Neuronal stem cell (in vitro differentiated cells): ENCODE measurements around the gene PIEZO2.

Experiments used
- DNase-seq: peaks from one replicate; pipeline ENCODE4 v3.0.0-alpha.2; 2013; ENCODE audit warnings: low spot score
- H2AFZ ChIP-seq: one replicate; pipeline ENCODE4 v1.6.1; 2013; ENCODE audit warnings: mild to moderate bottlenecking, low read length, inconsistent platforms
- H2AK5ac ChIP-seq: 2 replicates; pipeline ENCODE4 v1.6.1; 2013; ENCODE audit warnings: low read depth, mild to moderate bottlenecking, inconsistent platforms, low read length, moderate library complexity, mixed read lengths
- H2BK120ac ChIP-seq: 2 replicates; pipeline ENCODE4 v1.6.1; 2013; ENCODE audit warnings: low read depth, mild to moderate bottlenecking, inconsistent platforms, low read length, moderate library complexity, mixed read lengths
- H2BK12ac ChIP-seq: one replicate; pipeline ENCODE4 v1.6.1; 2013; ENCODE audit warnings: low read length, inconsistent platforms
- H2BK15ac ChIP-seq: 2 replicates; pipeline ENCODE4 v1.6.1; 2013; ENCODE audit warnings: mild to moderate bottlenecking, low read length, inconsistent platforms, mixed read lengths
- H2BK5ac ChIP-seq: one replicate; pipeline ENCODE4 v1.6.1; 2013; ENCODE audit warnings: inconsistent platforms, mild to moderate bottlenecking, low read length, moderate library complexity
- H3K14ac ChIP-seq: one replicate; pipeline ENCODE4 v1.6.1; 2013; ENCODE audit warnings: low read length, inconsistent platforms
- H3K18ac ChIP-seq: 2 replicates; pipeline ENCODE4 v1.6.1; 2013; ENCODE audit warnings: low read length, inconsistent platforms
- H3K23ac ChIP-seq: 2 replicates; pipeline ENCODE4 v1.6.1; 2013; ENCODE audit warnings: low read depth, mild to moderate bottlenecking, mixed read lengths, low read length, inconsistent platforms; ENCODE audit not compliant: poor library complexity
- H3K27ac ChIP-seq: replicated peaks from 3 replicates; pipeline ENCODE4 v1.5.1; 2013; ENCODE audit warnings: low read length, inconsistent platforms
- H3K27me3 ChIP-seq, 3 experiments: 2 replicates each; pipeline ENCODE4 v1.6.1; 2013; ENCODE audit warnings: low read length in 3 of 3, mild to moderate bottlenecking in 2 of 3, inconsistent platforms in 1 of 3, low read depth in 1 of 3, mixed read lengths in 1 of 3, moderate library complexity in 1 of 3; ENCODE audit not compliant: control insufficient read depth in 3 of 3, insufficient read depth in 3 of 3
- H3K36me3 ChIP-seq, 2 donors: replicated peaks in 1 of 2; 2 replicates each; pipeline ENCODE4 v1.6.1; 2013; ENCODE audit warnings: low read length in 2 of 2; ENCODE audit not compliant: control insufficient read depth in 2 of 2, insufficient read depth in 2 of 2
- H3K4ac ChIP-seq: 2 replicates; pipeline ENCODE4 v1.6.1; 2013; ENCODE audit warnings: inconsistent platforms, mild to moderate bottlenecking, low read length, moderate library complexity
- H3K4me1 ChIP-seq, 2 donors: 1 replicate in 1 of 2; 2 replicates in 1 of 2; pipeline ENCODE4 v1.6.1; 2013; ENCODE audit warnings: low read length in 2 of 2, low read depth in 1 of 2; ENCODE audit not compliant: control insufficient read depth in 2 of 2, insufficient read depth in 1 of 2
- H3K4me2 ChIP-seq: one replicate; pipeline ENCODE4 v1.6.1; 2013; ENCODE audit warnings: mild to moderate bottlenecking, low read length, inconsistent platforms; ENCODE audit not compliant: insufficient read depth, poor library complexity, severe bottlenecking
- H3K4me3 ChIP-seq, 2 donors: 2 replicates each; pipeline ENCODE4 v1.5.1; 2013; ENCODE audit warnings: low read length in 2 of 2, mild to moderate bottlenecking in 2 of 2, inconsistent platforms in 1 of 2, moderate library complexity in 1 of 2
- H3K79me1 ChIP-seq: one replicate; pipeline ENCODE4 v1.6.1; 2013; ENCODE audit warnings: low read depth, mild to moderate bottlenecking, inconsistent platforms, low read length, moderate library complexity
- H3K9ac ChIP-seq: one replicate; pipeline ENCODE4 v1.6.1; 2013; ENCODE audit warnings: mild to moderate bottlenecking, low read depth, low read length, inconsistent platforms; ENCODE audit not compliant: poor library complexity
- H3K9me3 ChIP-seq, 2 donors: replicated peaks in 1 of 2; 2 replicates each; pipeline versions ENCODE3 to v1.6.1; 2013; ENCODE audit warnings: low read length in 2 of 2, mild to moderate bottlenecking in 2 of 2, inconsistent platforms in 1 of 2, low read depth in 1 of 2, mixed read lengths in 1 of 2, moderate library complexity in 1 of 2; ENCODE audit not compliant: control insufficient read depth in 2 of 2, insufficient read depth in 1 of 2
- H4K8ac ChIP-seq: one replicate; pipeline ENCODE4 v1.6.1; 2013; ENCODE audit warnings: low read depth, mild to moderate bottlenecking, inconsistent platforms, low read length, moderate library complexity
- H4K91ac ChIP-seq: one replicate; pipeline ENCODE4 v1.6.1; 2013; ENCODE audit warnings: low read length, low read depth, mild to moderate bottlenecking, inconsistent platforms; ENCODE audit not compliant: poor library complexity
- WGBS, 2 donors: extraction: QIAGEN DNeasy Blood & Tissue Kit; methylation state at CpG; one replicate each; pipeline ENCODE4 v1.1.7; 2013; ENCODE audit warnings: missing lambda C conversion rate in 2 of 2, mixed read lengths in 1 of 2; ENCODE audit not compliant: insufficient read length in 2 of 2, insufficient replicate concordance in 1 of 2; ENCODE audit errors: extremely low coverage in 2 of 2; 5-methylcytosine and 5-hydroxymethylcytosine counted together

PIEZO2 gene

DNA sequence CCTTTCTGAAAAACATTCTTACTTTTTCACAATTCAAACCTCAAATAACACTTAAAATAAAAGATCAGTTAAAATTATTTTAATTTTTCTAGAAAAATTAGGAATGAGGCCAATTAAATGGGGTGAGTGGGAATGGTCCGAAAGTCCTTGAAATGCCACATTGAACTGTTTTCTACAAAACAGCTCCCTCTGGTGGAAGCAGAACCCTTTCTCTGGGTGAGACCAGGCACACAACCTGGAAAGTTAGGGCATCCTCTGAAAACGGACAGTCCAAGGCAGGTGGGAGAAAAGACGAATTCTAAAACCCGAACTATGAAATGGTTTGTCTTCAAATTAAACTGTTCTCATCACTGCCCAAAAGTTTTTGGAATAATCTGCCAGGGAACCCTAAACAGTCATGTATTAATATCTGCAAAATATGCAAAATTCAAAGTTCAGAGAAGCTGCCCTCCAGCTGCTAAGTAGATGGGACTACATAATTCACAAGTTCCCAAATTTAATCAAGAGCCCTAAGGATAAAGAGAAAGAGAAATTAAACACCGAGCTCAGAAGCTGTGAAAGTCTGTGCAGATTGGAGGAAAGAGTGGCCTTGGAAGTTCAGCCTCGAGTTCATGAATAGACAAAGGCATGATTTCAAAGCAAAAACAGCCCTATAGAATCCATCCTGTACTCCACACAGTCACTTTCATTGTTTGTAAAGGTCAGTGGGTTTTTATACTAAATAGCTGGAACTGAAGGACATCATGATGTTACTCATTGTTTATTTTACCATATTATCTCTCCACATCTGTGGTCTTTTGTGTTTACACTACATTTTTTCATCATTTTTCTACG lies 108.3 kb downstream of the PIEZO2 start:
- H2BK12ac ChIP-seq: no peak overlapping the region
- H4K91ac ChIP-seq: no peak overlapping the region
- no peak overlapping the region for H4K8ac ChIP-seq

DNA sequence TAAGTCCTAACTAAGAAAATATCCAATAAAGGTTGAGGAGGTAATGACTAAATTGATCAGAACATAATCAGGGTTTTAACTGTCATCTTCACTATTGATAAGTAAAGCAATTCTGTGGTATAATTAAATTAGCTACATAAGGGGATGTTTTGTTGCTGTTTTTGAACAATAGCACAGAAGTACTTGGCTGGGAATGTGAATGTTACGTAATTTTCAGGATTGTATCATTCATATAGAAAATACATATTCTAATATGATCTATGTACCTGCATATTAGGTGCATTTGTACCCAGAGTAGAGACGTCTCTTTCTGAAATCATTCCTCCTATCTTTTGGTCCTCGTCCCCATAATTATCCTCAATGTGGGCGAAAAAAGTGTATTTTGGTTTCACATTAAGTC lies 109.0 kb downstream of the PIEZO2 start:
- Histone ChIP-seq H2AFZ (no peak overlapping the region), H3K4me2 (no peak overlapping the region), H2BK5ac (no peak overlapping the region), H3K4me3 (no peak overlapping the region), H3K27me3 (no peaks in the 10 kb centered on the region), H4K8ac (no peak overlapping the region), H4K91ac (no peak overlapping the region), H2BK15ac (no peak overlapping the region), H2BK120ac (no peak overlapping the region), H3K4me1 (peaks cover 0 to 2% of the 10 kb centered on the region in 2 donors), H2AK5ac (no peak overlapping the region), H3K9me3 (no peaks in the 10 kb centered on the region), H3K79me1 (no peaks in the 10 kb centered on the region), H3K4ac (no peak overlapping the region), H3K14ac (no peak overlapping the region), H3K18ac (no peak overlapping the region), H2BK12ac (no peak overlapping the region), H3K27ac (no peak overlapping the region), H3K23ac (no peak overlapping the region), H3K9ac (no peak overlapping the region), H3K36me3 (no peaks in the 10 kb centered on the region)
- WGBS, 2 donors: no CpG with 5 or more reads among the region's 4 CpGs
- DNase-seq: no peak

More for the DNA sequence above, 108.3 kb downstream of the PIEZO2 start:
- H2AK5ac ChIP-seq: no peak overlapping the region
- no peak overlapping the region for H2BK5ac ChIP-seq
- no peaks in the 10 kb centered on the region for H3K79me1 ChIP-seq
- H2BK15ac ChIP-seq: no peak overlapping the region
- H3K27ac ChIP-seq: no peak overlapping the region
- peak; percentile 54 for DNase-seq
- no peak overlapping the region for H3K18ac ChIP-seq
- H3K4ac ChIP-seq: no peak overlapping the region
- no peaks in the 10 kb centered on the region for H3K9me3 ChIP-seq
- H3K9ac ChIP-seq: no peak overlapping the region
- H3K14ac ChIP-seq: no peak overlapping the region
- H2BK120ac ChIP-seq: no peak overlapping the region
- no peaks in the 10 kb centered on the region for H3K4me1 ChIP-seq
- H3K23ac ChIP-seq: no peak overlapping the region
- WGBS, 2 donors: no CpG with 5 or more reads among the region's 7 CpGs
- no peaks in the 10 kb centered on the region for H3K27me3 ChIP-seq
- H3K4me2 ChIP-seq: no peak overlapping the region
- H2AFZ ChIP-seq: no peak overlapping the region
- no peak overlapping the region for H3K4me3 ChIP-seq
- H3K36me3 ChIP-seq: no peaks in the 10 kb centered on the region

DNA sequence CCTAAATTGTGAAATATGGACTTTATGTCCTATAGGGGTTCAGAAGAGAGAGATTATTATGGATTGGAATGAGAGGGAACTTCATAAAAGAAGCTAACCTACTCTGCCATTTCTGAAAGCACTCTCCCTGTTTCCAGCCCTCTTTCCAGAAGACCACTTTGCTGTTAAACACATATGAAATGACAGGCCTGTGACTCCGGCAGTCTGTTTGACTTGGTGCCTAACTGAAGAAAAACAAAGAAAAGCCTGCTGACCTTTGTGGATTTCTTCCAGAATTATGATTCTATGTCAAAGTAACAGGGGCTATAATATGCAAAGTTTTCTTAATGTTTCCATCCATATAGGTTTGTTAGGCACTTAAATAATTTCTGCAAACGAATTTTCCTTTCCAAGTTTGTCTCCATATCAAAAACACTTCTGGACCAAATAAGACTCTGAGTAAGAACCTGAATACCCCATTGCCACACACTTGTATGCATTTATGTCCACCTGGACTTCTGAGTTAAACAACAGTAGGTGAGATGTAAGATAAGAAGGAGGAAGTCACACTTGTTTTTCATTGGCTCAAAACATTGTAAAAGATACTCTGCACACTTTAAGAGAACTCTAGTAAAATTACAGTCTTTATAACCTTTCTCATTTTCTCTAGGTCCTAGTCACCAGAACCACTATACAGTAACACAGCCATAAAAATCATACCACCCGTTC lies 111.7 kb downstream of the PIEZO2 start:
- H3K27ac ChIP-seq: no peak overlapping the region
- no peak overlapping the region for H3K4me3 ChIP-seq
- H3K79me1 ChIP-seq: no peaks in the 10 kb centered on the region
- H2BK12ac ChIP-seq: no peak overlapping the region
- H2BK15ac ChIP-seq: no peak overlapping the region
- H3K36me3 ChIP-seq: no peaks in the 10 kb centered on the region
- H3K14ac ChIP-seq: no peak overlapping the region
- H3K18ac ChIP-seq: no peak overlapping the region
- no peak for DNase-seq
- H3K9me3 ChIP-seq: no peaks in the 10 kb centered on the region
- H2AFZ ChIP-seq: no peak overlapping the region
- no peak overlapping the region for H3K9ac ChIP-seq
- no peak overlapping the region for H2BK120ac ChIP-seq
- no peak overlapping the region for H4K8ac ChIP-seq
- no peak overlapping the region for H2BK5ac ChIP-seq
- no peak overlapping the region for H4K91ac ChIP-seq
- WGBS, 2 donors: no CpG with 5 or more reads among the region's 3 CpGs
- H3K4me1 ChIP-seq: peaks cover 0 to 2% of the 10 kb centered on the region in 2 donors
- no peak overlapping the region for H3K4ac ChIP-seq
- H3K23ac ChIP-seq: no peak overlapping the region
- no peak overlapping the region for H3K4me2 ChIP-seq
- H3K27me3 ChIP-seq: no peaks in the 10 kb centered on the region
- no peak overlapping the region for H2AK5ac ChIP-seq

DNA sequence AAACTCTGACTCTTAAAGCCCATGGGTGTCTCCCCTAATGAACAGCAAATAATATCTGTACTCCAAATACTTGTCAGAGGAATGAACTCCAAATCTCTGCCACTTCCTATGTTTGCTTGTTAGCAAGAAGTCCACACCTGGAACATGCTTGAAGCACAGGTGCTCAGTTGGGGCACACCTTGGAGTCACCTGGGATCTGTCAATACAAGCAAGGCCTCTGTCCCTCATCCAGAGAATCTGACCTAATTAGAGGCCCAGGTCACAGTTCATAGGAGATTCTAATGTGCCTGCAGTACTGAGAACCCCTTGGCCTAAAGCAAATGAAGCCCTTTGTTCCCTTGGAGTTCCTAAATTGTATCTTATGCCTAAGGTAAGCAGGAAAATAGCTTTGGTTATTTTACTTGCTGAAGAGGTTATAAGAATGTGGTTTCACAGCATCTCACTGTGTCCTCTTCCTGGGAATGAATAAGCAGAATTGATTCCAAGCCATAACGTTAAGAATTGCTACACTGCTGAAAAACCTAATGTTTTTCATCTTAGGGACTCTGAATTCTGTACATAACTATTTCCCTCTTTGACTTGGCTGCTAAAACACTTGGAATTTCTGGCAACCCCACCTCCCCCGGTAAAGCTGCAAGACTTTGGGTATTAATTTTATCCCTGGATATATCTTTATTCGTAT lies 113.4 kb downstream of the PIEZO2 start:
- Histone ChIP-seq H3K9me3 (no peaks in the 10 kb centered on the region), H4K91ac (no peak overlapping the region), H3K23ac (no peak overlapping the region), H3K9ac (no peak overlapping the region), H3K4me1 (peaks cover 0 to 2% of the 10 kb centered on the region in 2 donors), H3K27ac (no peak overlapping the region), H4K8ac (no peak overlapping the region), H2BK5ac (no peak overlapping the region), H2BK12ac (no peak overlapping the region), H2BK120ac (no peak overlapping the region), H3K14ac (no peak overlapping the region), H3K4ac (no peak overlapping the region), H3K18ac (no peak overlapping the region), H2AK5ac (no peak overlapping the region), H3K27me3 (no peaks in the 10 kb centered on the region), H2AFZ (no peak overlapping the region), H2BK15ac (no peak overlapping the region), H3K36me3 (no peaks in the 10 kb centered on the region), H3K4me3 (no peak overlapping the region), H3K4me2 (no peak overlapping the region), H3K79me1 (no peaks in the 10 kb centered on the region)
- no peak for DNase-seq
- no CpG with 5 or more reads among the region's 3 CpGs for WGBS, 2 donors
